ENCODE data around the gene FAM161B. TPM values are rescaled to one million over a fixed set of nuclear protein-coding genes. Genes with fewer than 3 reads are reported as not detected.

Gene FAM161B
- total and polyA plus RNA-seq, 2 of the 8 experiments (the other 6 are each of a cell fraction or from before 2014, with no cell fraction given), result 0.14 to 0.32 TPM

DNA sequence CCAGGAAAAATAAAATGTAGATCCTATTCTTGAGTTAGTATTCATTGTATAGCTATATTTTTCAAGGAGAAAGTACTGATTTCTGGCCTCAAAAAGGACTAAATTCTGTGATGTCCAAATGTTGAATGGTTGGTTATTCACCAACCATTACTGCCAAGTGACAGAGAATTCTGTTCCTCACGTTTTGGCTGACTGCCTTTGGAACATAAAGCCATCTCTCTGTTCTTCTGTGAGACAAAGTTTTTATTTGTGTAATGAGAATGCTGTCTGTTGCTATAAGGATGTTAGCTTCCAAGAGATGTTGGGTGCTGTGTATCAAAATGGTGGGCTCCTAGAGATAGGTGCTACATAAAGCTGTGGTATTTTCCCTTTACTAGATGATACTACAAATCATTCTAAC lies 54.0 kb downstream of the FAM161B start (continued):
- TF ChIP-seq, protein P1, sequence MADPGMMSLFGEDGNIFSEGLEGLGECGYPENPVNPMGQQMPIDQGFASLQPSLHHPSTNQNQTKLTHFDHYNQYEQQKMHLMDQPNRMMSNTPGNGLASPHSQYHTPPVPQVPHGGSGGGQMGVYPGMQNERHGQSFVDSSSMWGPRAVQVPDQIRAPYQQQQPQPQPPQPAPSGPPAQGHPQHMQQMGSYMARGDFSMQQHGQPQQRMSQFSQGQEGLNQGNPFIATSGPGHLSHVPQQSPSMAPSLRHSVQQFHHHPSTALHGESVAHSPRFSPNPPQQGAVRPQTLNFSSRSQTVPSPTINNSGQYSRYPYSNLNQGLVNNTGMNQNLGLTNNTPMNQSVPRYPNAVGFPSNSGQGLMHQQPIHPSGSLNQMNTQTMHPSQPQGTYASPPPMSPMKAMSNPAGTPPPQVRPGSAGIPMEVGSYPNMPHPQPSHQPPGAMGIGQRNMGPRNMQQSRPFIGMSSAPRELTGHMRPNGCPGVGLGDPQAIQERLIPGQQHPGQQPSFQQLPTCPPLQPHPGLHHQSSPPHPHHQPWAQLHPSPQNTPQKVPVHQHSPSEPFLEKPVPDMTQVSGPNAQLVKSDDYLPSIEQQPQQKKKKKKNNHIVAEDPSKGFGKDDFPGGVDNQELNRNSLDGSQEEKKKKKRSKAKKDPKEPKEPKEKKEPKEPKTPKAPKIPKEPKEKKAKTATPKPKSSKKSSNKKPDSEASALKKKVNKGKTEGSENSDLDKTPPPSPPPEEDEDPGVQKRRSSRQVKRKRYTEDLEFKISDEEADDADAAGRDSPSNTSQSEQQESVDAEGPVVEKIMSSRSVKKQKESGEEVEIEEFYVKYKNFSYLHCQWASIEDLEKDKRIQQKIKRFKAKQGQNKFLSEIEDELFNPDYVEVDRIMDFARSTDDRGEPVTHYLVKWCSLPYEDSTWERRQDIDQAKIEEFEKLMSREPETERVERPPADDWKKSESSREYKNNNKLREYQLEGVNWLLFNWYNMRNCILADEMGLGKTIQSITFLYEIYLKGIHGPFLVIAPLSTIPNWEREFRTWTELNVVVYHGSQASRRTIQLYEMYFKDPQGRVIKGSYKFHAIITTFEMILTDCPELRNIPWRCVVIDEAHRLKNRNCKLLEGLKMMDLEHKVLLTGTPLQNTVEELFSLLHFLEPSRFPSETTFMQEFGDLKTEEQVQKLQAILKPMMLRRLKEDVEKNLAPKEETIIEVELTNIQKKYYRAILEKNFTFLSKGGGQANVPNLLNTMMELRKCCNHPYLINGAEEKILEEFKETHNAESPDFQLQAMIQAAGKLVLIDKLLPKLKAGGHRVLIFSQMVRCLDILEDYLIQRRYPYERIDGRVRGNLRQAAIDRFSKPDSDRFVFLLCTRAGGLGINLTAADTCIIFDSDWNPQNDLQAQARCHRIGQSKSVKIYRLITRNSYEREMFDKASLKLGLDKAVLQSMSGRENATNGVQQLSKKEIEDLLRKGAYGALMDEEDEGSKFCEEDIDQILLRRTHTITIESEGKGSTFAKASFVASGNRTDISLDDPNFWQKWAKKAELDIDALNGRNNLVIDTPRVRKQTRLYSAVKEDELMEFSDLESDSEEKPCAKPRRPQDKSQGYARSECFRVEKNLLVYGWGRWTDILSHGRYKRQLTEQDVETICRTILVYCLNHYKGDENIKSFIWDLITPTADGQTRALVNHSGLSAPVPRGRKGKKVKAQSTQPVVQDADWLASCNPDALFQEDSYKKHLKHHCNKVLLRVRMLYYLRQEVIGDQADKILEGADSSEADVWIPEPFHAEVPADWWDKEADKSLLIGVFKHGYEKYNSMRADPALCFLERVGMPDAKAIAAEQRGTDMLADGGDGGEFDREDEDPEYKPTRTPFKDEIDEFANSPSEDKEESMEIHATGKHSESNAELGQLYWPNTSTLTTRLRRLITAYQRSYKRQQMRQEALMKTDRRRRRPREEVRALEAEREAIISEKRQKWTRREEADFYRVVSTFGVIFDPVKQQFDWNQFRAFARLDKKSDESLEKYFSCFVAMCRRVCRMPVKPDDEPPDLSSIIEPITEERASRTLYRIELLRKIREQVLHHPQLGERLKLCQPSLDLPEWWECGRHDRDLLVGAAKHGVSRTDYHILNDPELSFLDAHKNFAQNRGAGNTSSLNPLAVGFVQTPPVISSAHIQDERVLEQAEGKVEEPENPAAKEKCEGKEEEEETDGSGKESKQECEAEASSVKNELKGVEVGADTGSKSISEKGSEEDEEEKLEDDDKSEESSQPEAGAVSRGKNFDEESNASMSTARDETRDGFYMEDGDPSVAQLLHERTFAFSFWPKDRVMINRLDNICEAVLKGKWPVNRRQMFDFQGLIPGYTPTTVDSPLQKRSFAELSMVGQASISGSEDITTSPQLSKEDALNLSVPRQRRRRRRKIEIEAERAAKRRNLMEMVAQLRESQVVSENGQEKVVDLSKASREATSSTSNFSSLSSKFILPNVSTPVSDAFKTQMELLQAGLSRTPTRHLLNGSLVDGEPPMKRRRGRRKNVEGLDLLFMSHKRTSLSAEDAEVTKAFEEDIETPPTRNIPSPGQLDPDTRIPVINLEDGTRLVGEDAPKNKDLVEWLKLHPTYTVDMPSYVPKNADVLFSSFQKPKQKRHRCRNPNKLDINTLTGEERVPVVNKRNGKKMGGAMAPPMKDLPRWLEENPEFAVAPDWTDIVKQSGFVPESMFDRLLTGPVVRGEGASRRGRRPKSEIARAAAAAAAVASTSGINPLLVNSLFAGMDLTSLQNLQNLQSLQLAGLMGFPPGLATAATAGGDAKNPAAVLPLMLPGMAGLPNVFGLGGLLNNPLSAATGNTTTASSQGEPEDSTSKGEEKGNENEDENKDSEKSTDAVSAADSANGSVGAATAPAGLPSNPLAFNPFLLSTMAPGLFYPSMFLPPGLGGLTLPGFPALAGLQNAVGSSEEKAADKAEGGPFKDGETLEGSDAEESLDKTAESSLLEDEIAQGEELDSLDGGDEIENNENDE (IDR thresholded peaks at IDR 0.05; ENCODE audit: insufficient replicate concordance, low read length), result no peak
- TF ChIP-seq, protein P2, sequence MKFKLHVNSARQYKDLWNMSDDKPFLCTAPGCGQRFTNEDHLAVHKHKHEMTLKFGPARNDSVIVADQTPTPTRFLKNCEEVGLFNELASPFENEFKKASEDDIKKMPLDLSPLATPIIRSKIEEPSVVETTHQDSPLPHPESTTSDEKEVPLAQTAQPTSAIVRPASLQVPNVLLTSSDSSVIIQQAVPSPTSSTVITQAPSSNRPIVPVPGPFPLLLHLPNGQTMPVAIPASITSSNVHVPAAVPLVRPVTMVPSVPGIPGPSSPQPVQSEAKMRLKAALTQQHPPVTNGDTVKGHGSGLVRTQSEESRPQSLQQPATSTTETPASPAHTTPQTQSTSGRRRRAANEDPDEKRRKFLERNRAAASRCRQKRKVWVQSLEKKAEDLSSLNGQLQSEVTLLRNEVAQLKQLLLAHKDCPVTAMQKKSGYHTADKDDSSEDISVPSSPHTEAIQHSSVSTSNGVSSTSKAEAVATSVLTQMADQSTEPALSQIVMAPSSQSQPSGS (IDR thresholded peaks at IDR 0.05; ENCODE audit: low read length), result no peak
- no peak for TF ChIP-seq POLR2A (IDR thresholded peaks at IDR 0.05; ENCODE audit: control extremely low read depth in 1 of 2, low read depth in 2 of 2, low read length in 2 of 2)
